A549 (cell line): ENCODE data around the gene GUF1. TPM values are rescaled to one million over a fixed set of nuclear protein-coding genes. Genes with fewer than 3 reads are reported as not detected.
A peak's percentile ranks its signal among the peaks of the same experiment; 100 is the strongest.

Experiments used
- ATAC-seq, 2 experiments: fragments of 200-7000 bp in 1 of 2; fragments of >200 bp in 1 of 2; cut with Nextera tagmentation in 1 of 2; cut with Tn5 transposase in 1 of 2; 3 replicates each; pipeline versions ENCODE4 v1.8.0 to v1.9.1; 2018 to 2020; ENCODE audit warnings: mild to moderate bottlenecking in 1 of 2, moderate library complexity in 1 of 2
- CTCF ChIA-PET: fragments of 300-600 bp; sonication (Branson Sonifier 250); formaldehyde crosslinking; extraction: SDS; loops from one replicate; lab custom pipeline; 2021; ENCODE audit warnings: antibody characterized with exemption, inconsistent platforms; lab: Yijun Ruan, JAX
- POLR2A ChIA-PET: fragments of 350-600 bp; formaldehyde crosslinking; extraction: SDS; loops from one replicate; lab custom pipeline; 2021; ENCODE audit warnings: antibody characterized with exemption, inconsistent platforms; lab: Yijun Ruan, JAX
- DNase-seq, 2 experiments: peaks; one replicate each; pipeline versions ENCODE4 v3.0.0 to v3.0.0-alpha.2; 2011 to 2016; ENCODE audit warnings: low read depth in 1 of 2, low spot score in 1 of 2
- FAIRE-seq: peaks from 2 replicates; lab custom pipeline; 2011; peaks lifted over from hg19 to GRCh38; lab: Jason Lieb, UNC
- H3K27ac ChIP-seq, 2 experiments: fragments of >200 bp; sonication (Bioruptor Twin); formaldehyde crosslinking; 3 replicates each; pipeline ENCODE4 v1.5.1; 2016 to 2017
- H3K4me1 ChIP-seq: fragments of >200 bp; sonication (Bioruptor Twin); formaldehyde crosslinking; 3 replicates; pipeline ENCODE4 v1.6.1; 2016
- H3K4me2 ChIP-seq: fragments of >200 bp; sonication (Bioruptor Twin); formaldehyde crosslinking; 3 replicates; pipeline ENCODE4 v1.6.1; 2016
- H3K4me3 ChIP-seq: fragments of >200 bp; sonication (Bioruptor Twin); formaldehyde crosslinking; 3 replicates; pipeline ENCODE4 v1.5.1; 2016
- H3K9me3 ChIP-seq: fragments of >200 bp; sonication (Bioruptor Twin); formaldehyde crosslinking; 3 replicates; pipeline ENCODE4 v1.6.1; 2016
- BHLHE40 ChIP-seq: IDR thresholded peaks from 2 replicates; pipeline ENCODE4 v1.6.1; 2012; ENCODE audit warnings: low read depth, low read length, inconsistent platforms
- CBX2 ChIP-seq: fragments of 200-600 bp; sonication (generic); IDR thresholded peaks from 2 replicates; pipeline ENCODE4 v1.6.1; 2016; ENCODE audit warnings: low read depth, mild to moderate bottlenecking, borderline replicate concordance
- CEBPB ChIP-seq, 2 experiments: fragments of >200 bp in 1 of 2; sonication (Bioruptor Twin) in 1 of 2; formaldehyde crosslinking in 1 of 2; IDR thresholded peaks; 2 replicates each; pipeline ENCODE4 v1.6.1; 2012 to 2016
- HDAC2 ChIP-seq: fragments of 200-600 bp; sonication (generic); IDR thresholded peaks from 2 replicates; pipeline ENCODE4 v1.6.1; 2016
- HOXB13 ChIP-seq: fragments of 250-450 bp; sonication (Bioruptor Pico); IDR thresholded peaks from 2 replicates; pipeline ENCODE4 v1.5.0; 2020; ENCODE audit warnings: low read depth, mild to moderate bottlenecking, moderate library complexity
- HOXB5 ChIP-seq: fragments of 250-450 bp; sonication (Bioruptor Pico); IDR thresholded peaks from 2 replicates; pipeline ENCODE4 v1.5.0; 2020; ENCODE audit warnings: mild to moderate bottlenecking, moderate library complexity
- JUN ChIP-seq, 2 experiments: fragments of >200 bp; sonication (Bioruptor Twin); formaldehyde crosslinking; IDR thresholded peaks; 2 replicates in 1 of 2; 3 replicates in 1 of 2; pipeline ENCODE4 v1.6.1; 2016 to 2017
- JUNB ChIP-seq: fragments of >200 bp; sonication (Bioruptor Twin); formaldehyde crosslinking; IDR thresholded peaks from 2 replicates; pipeline ENCODE4 v1.6.1; 2016
- KDM5A ChIP-seq: fragments of 200-600 bp; sonication (generic); IDR thresholded peaks from 2 replicates; pipeline ENCODE4 v1.6.1; 2016; ENCODE audit warnings: antibody characterized with exemption, mild to moderate bottlenecking
- MYC ChIP-seq: IDR thresholded peaks from 2 replicates; pipeline ENCODE4 v1.6.1; 2012; ENCODE audit warnings: mild to moderate bottlenecking, inconsistent platforms, low read length, improper control_type of control experiment, borderline replicate concordance
- NPAS2 ChIP-seq: fragments of 250-450 bp; sonication (Bioruptor Pico); IDR thresholded peaks from 2 replicates; pipeline ENCODE4 v1.8.0; 2022; ENCODE audit warnings: mild to moderate bottlenecking, moderate library complexity, borderline replicate concordance
- PHF8 ChIP-seq: fragments of 200-600 bp; sonication (generic); IDR thresholded peaks from 2 replicates; pipeline ENCODE4 v1.6.1; 2016; ENCODE audit warnings: low read depth, mild to moderate bottlenecking, antibody characterized with exemption, moderate library complexity, borderline replicate concordance
- POLR2A ChIP-seq: IDR thresholded peaks from 2 replicates; pipeline ENCODE4 v1.6.1; 2012; ENCODE audit warnings: mild to moderate bottlenecking, low read length
- POLR2AphosphoS2 ChIP-seq: conservative IDR thresholded peaks from 2 replicates; pipeline ENCODE4 v1.6.1; 2012; ENCODE audit warnings: low read length, improper control_type of control experiment, inconsistent platforms
- RCOR1 ChIP-seq: fragments of 150-350 bp; IDR thresholded peaks from 2 replicates; pipeline ENCODE4 v1.6.1; 2014; ENCODE audit warnings: antibody characterized with exemption, low read length, low read depth
- RFX5 ChIP-seq: fragments of 450-650 bp; IDR thresholded peaks from 2 replicates; pipeline ENCODE4 v1.7.1; 2014; ENCODE audit warnings: antibody characterized with exemption, mild to moderate bottlenecking, moderate library complexity
- RNF2 ChIP-seq: fragments of 200-600 bp; sonication (generic); IDR thresholded peaks from 2 replicates; pipeline ENCODE4 v1.6.1; 2016; ENCODE audit warnings: low read depth, mild to moderate bottlenecking, antibody characterized with exemption, moderate library complexity, borderline replicate concordance
- SREBF2 ChIP-seq: fragments of 450-650 bp; IDR thresholded peaks from 2 replicates; pipeline ENCODE4 v1.6.1; 2014; ENCODE audit warnings: mild to moderate bottlenecking, moderate library complexity
- ZC3H11A ChIP-seq: fragments of 450-650 bp; IDR thresholded peaks from 2 replicates; pipeline ENCODE4 v1.6.1; 2014; ENCODE audit warnings: antibody characterized with exemption, mild to moderate bottlenecking
- ZFP36 ChIP-seq: fragments of 450-650 bp; IDR thresholded peaks from 2 replicates; pipeline ENCODE4 v1.6.1; 2014; ENCODE audit warnings: borderline replicate concordance; ENCODE audit not compliant: partially characterized antibody
- WGBS: methylation state at CpG from one replicate; pipeline ENCODE4 v1.1.6; 2017; ENCODE audit errors: missing lambda C conversion rate; 5-methylcytosine and 5-hydroxymethylcytosine counted together
- polyA plus RNA-seq, 4 experiments: library from polyadenylated mRNA; depleted of rRNA in 3 of 4; stranded (reverse); fragments of >200 nt; fragmentation: RNase III in 1 of 4; extraction: RNeasy Plus Mini Kit Qiagen cat#74134 plus additional on column Dnase treatment in 1 of 4; gene quantifications; 2 replicates in 3 of 4; 3 replicates in 1 of 4; pipeline ENCODE4 v1.2.3, GENCODE V29; 2011 to 2017
- TF ChIP-seq, protein P1 (sequence below): IDR thresholded peaks from 2 replicates; pipeline ENCODE4 v1.6.1; 2012
- TF ChIP-seq, protein P2 (sequence below): fragments of 450-650 bp; IDR thresholded peaks from 2 replicates; pipeline ENCODE4 v1.6.1; 2014; ENCODE audit warnings: antibody characterized with exemption
- TF ChIP-seq, protein P3 (sequence below): fragments of >200 bp; sonication (Bioruptor Twin); formaldehyde crosslinking; IDR thresholded peaks from 3 replicates; pipeline ENCODE4 v1.6.1; 2016
- TF ChIP-seq, protein P4 (sequence below): fragments of 250-450 bp; sonication (Bioruptor Pico); IDR thresholded peaks from 2 replicates; pipeline ENCODE4 v1.5.0; 2021; ENCODE audit warnings: mild to moderate bottlenecking, moderate library complexity, borderline replicate concordance
- TF ChIP-seq, protein P5 (sequence below): fragments of >200 bp; sonication (Bioruptor Twin); formaldehyde crosslinking; IDR thresholded peaks from 3 replicates; pipeline ENCODE4 v1.5.1; 2016
- TF ChIP-seq, protein P6 (sequence below): IDR thresholded peaks from 2 replicates; pipeline ENCODE4 v1.6.1; 2012; ENCODE audit warnings: low read depth, borderline replicate concordance

Gene GUF1
- polyA plus RNA-seq, 2 of the 4 experiments (the other 2 are of a cell fraction), result 9.9 to 23.5 TPM

DNA sequence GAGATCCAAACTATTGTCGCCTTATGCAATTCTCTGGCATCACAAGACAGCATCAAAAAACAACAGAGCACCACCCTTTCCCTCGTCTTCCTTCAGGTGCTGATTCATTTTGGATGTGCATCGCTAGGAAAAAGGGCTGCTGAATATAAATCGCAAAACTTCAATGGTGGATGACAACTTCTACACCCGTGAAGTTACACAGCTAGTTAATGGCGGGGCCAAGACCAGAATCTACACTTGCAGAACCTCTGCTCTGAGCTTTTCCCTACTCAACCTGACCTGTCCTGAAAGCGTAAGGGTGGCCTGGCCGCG is 47.5 kb downstream of the GUF1 start:
- FAIRE-seq, result no peak
- POLR2A ChIA-PET, result interaction anchor here (2.3 kb wide), 1 partner anchor 48 kb away, joined by 16 read pairs; the partner anchor contains the start of gene GUF1
- ATAC-seq, result peak in 1 of 2 experiments; percentile 69; a peak in 2 of 6 replicates
- 2% methylated on average over 9 of the region's 9 CpGs for WGBS
- TF ChIP-seq RFX5 (no peak), NPAS2 (CRISPR knock-in tag) (no peak), CBX2 (no peak), RNF2 (no peak), RCOR1 (no peak), KDM5A (no peak), CEBPB (IDR thresholded peaks at IDR 0.05) (no peak), SREBF2 (no peak), JUNB (no peak)
- TF ChIP-seq, protein P1, sequence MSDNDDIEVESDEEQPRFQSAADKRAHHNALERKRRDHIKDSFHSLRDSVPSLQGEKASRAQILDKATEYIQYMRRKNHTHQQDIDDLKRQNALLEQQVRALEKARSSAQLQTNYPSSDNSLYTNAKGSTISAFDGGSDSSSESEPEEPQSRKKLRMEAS, result no peak
- TF ChIP-seq, protein P2, sequence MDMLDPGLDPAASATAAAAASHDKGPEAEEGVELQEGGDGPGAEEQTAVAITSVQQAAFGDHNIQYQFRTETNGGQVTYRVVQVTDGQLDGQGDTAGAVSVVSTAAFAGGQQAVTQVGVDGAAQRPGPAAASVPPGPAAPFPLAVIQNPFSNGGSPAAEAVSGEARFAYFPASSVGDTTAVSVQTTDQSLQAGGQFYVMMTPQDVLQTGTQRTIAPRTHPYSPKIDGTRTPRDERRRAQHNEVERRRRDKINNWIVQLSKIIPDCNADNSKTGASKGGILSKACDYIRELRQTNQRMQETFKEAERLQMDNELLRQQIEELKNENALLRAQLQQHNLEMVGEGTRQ, result no peak
- TF ChIP-seq, protein P3, sequence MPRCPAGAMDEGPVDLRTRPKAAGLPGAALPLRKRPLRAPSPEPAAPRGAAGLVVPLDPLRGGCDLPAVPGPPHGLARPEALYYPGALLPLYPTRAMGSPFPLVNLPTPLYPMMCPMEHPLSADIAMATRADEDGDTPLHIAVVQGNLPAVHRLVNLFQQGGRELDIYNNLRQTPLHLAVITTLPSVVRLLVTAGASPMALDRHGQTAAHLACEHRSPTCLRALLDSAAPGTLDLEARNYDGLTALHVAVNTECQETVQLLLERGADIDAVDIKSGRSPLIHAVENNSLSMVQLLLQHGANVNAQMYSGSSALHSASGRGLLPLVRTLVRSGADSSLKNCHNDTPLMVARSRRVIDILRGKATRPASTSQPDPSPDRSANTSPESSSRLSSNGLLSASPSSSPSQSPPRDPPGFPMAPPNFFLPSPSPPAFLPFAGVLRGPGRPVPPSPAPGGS, result no peak
- Histone ChIP-seq H3K4me1 (0 out of 3 replicates have a peak, but pooled peaks cover 6% of the 10 kb centered on the region), H3K4me3 (peak overlapping the region; percentile 79), H3K27ac (peak overlapping the region; percentile 80 to 94), H3K4me2 (peak overlapping the region; percentile 82), H3K9me3 (no peaks in the 10 kb centered on the region)
- no peak for DNase-seq
- CTCF ChIA-PET, result no interaction called here

DNA sequence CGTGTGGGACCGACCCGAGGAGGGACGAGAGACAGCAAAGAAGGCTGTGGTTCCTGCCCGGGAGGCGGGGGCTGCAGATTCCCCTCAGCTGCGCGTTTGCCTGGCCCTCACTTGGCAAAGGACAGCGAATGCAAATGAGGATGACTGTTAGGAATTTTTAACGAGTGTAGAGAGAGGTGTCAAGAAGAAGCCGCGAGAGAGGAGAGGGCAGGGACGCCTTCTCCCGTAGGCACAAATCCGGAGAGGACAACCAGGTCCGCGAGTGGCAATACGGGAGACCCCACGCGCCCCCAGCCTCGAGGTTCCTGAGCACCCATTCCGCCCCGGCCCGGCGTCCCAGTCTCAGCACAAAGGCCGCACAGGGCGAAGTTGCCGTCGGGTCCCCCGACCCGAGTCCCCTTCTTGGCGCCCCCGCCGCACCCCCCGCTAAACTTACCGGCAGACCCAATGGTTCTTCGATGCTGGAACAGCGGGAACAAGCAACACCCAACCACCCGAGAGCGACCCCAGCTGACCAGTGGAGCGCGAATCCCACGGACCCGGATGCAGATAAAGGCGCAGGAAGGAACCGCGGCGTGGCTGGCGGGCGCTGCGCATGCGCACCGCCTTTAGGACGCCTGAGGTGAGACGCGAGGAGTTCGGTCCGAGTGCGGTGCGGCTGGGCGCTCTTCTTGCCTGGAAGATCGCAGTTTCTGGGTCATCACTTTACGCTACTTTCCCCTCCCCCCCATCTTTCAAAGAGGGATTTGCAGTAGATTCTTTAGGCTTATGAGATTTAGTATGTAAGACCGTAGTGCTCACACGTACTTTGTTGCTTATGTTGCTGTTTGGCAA is 48.0 kb downstream of the GUF1 start, which contains the start of gene GNPDA2:
Gene GNPDA2 (minus strand): TSS at position 519 of the 834 bp plus-strand sequence. CDS start 4,349 bp downstream, outside the sequence.
- H3K9me3 ChIP-seq, result no peaks in the 10 kb centered on the region
- POLR2A ChIA-PET, result interaction anchor here (2.3 kb wide), 1 partner anchor 48 kb away, joined by 16 read pairs; the partner anchor contains the start of gene GUF1
- FAIRE-seq (no peak), ATAC-seq (peak; percentile 96 to 98), DNase-seq (peak; percentile 66 to 86)
- H3K4me1 ChIP-seq, result 0 out of 3 replicates have a peak, but pooled peaks cover 6% of the 10 kb centered on the region
- CTCF ChIA-PET, result no interaction called here
- H3K4me3 ChIP-seq, result peak within 1 kb of the TSS; percentile 79
- H3K4me2 ChIP-seq, result peak within 1 kb of the TSS; percentile 82
- H3K27ac ChIP-seq, result peak within 1 kb of the TSS; percentile 80 to 94
- 0% methylated on average over 21 of the region's 65 CpGs for WGBS
- TF ChIP-seq HDAC2 (no peak), MYC (no peak), BHLHE40 (no peak), HOXB13 (CRISPR knock-in tag) (no peak), HOXB5 (CRISPR knock-in tag) (no peak), ZFP36 (no peak), ZC3H11A (no peak), JUNB (no peak), POLR2AphosphoS2 (no peak), PHF8 (peak; percentile 35; the same call in 1 of the 2 replicates), CBX2 (no peak), POLR2A (peak; percentile 83), JUN (IDR thresholded peaks at IDR 0.05) (peak in 1 of 2 experiments; percentile 52; a peak in 2 of 5 replicates)
- TF ChIP-seq, protein P1, result peak; percentile 82
- TF ChIP-seq, protein P4, sequence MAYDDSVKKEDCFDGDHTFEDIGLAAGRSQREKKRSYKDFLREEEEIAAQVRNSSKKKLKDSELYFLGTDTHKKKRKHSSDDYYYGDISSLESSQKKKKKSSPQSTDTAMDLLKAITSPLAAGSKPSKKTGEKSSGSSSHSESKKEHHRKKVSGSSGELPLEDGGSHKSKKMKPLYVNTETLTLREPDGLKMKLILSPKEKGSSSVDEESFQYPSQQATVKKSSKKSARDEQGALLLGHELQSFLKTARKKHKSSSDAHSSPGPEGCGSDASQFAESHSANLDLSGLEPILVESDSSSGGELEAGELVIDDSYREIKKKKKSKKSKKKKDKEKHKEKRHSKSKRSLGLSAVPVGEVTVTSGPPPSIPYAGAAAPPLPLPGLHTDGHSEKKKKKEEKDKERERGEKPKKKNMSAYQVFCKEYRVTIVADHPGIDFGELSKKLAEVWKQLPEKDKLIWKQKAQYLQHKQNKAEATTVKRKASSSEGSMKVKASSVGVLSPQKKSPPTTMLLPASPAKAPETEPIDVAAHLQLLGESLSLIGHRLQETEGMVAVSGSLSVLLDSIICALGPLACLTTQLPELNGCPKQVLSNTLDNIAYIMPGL (CRISPR knock-in tag), result no peak
- TF ChIP-seq, protein P3, result 0 out of 3 replicates have a peak, but pooled peaks have one; percentile 54
- TF ChIP-seq, protein P5, sequence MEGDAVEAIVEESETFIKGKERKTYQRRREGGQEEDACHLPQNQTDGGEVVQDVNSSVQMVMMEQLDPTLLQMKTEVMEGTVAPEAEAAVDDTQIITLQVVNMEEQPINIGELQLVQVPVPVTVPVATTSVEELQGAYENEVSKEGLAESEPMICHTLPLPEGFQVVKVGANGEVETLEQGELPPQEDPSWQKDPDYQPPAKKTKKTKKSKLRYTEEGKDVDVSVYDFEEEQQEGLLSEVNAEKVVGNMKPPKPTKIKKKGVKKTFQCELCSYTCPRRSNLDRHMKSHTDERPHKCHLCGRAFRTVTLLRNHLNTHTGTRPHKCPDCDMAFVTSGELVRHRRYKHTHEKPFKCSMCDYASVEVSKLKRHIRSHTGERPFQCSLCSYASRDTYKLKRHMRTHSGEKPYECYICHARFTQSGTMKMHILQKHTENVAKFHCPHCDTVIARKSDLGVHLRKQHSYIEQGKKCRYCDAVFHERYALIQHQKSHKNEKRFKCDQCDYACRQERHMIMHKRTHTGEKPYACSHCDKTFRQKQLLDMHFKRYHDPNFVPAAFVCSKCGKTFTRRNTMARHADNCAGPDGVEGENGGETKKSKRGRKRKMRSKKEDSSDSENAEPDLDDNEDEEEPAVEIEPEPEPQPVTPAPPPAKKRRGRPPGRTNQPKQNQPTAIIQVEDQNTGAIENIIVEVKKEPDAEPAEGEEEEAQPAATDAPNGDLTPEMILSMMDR, result no peak
- TF ChIP-seq, protein P2, result 0 out of 2 replicates have a peak, but pooled peaks have one; percentile 35
- TF ChIP-seq, protein P6, sequence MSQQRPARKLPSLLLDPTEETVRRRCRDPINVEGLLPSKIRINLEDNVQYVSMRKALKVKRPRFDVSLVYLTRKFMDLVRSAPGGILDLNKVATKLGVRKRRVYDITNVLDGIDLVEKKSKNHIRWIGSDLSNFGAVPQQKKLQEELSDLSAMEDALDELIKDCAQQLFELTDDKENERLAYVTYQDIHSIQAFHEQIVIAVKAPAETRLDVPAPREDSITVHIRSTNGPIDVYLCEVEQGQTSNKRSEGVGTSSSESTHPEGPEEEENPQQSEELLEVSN, result peak; percentile 90
